GM11168 (cell line): Measurements from ENCODE around the gene SMIM24.

Experiments used
- in situ Hi-C: fragments of 300-500 bp; cut with MboI; formaldehyde crosslinking; loops from one replicate; pipeline ENCODE4 v1.12.0; 2022; ENCODE audit warnings: low sequenced_read_pairs; ENCODE audit not compliant: unreplicated experiment

Gene SMIM24

GRCh38 chr19:3441089-3441985 lies 39.0 kb downstream of the SMIM24 start:
- in situ Hi-C loops: no loop called here

GRCh38 chr19:3440082-3440481 lies 40.2 kb downstream of the SMIM24 start:
- in situ Hi-C loops: no loop called here

- in situ Hi-C loops: loop anchor here (5.0 kb wide), 1 partner anchor 108 kb away; no protein-coding TSS in a partner anchor
These were observed 45.4 kb downstream of the SMIM24 start for GRCh38 chr19:3434630-3435553.

GRCh38 chr19:3433805-3434540 lies 46.4 kb downstream of the SMIM24 start:
- in situ Hi-C loops: loop anchor here (5.0 kb wide), 1 partner anchor 107 kb away; no protein-coding TSS in a partner anchor

GRCh38 chr19:3433313-3433712 lies 47.0 kb downstream of the SMIM24 start:
- in situ Hi-C loops: loop anchor here (5.0 kb wide), 1 partner anchor 106 kb away; no protein-coding TSS in a partner anchor

- in situ Hi-C loops: loop anchor here (5.0 kb wide), 1 partner anchor 105 kb away; no protein-coding TSS in a partner anchor
These were observed 48.4 kb downstream of the SMIM24 start for GRCh38 chr19:3431760-3432397.

- in situ Hi-C loops: loop anchor here (5.0 kb wide), 1 partner anchor 103 kb away; no protein-coding TSS in a partner anchor
These were observed 50.0 kb downstream of the SMIM24 start for GRCh38 chr19:3430366-3430680.

- in situ Hi-C loops: no loop called here
These were observed 53.9 kb downstream of the SMIM24 start for GRCh38 chr19:3426433-3426832.
